Neural progenitor cell (in vitro differentiated cells): ENCODE results near the gene MCM5.
"Not testable (repeated sequence)": the region's sequence is repeated elsewhere in the genome, so short reads cannot be mapped to it uniquely, and the experiment has no call there.

ENCODE experiments used
- CTCF ChIP-seq: fragments of 200-600 bp; sonication (generic); IDR thresholded peaks from 2 replicates; pipeline ENCODE4 v1.5.1; 2017; ENCODE audit warnings: antibody characterized with exemption, mild to moderate bottlenecking
- EZH2 ChIP-seq: fragments of 200-600 bp; sonication (generic); IDR thresholded peaks from 2 replicates; pipeline ENCODE4 v1.6.1; 2017; ENCODE audit warnings: antibody characterized with exemption, mild to moderate bottlenecking, moderate library complexity
- EZH2phosphoT487 ChIP-seq: fragments of 200-600 bp; sonication (generic); IDR thresholded peaks from 2 replicates; pipeline ENCODE4 v1.6.1; 2017; ENCODE audit warnings: antibody characterized with exemption

GRCh38 chr22:35471566-35471965 lies 71.6 kb downstream of the MCM5 start:
- TF ChIP-seq CTCF, EZH2phosphoT487, EZH2: not testable (repeated sequence)
